ENCODE measurements around the gene ALDOB. TPM values are rescaled to one million over a fixed set of nuclear protein-coding genes. Genes with fewer than 3 reads are reported as not detected.

The ALDOB gene
- total and polyA plus RNA-seq, 2 of the 13 experiments (the other 11 are each of a cell fraction or from before 2014, with no cell fraction given): 0.29 to 0.97 TPM

DNA sequence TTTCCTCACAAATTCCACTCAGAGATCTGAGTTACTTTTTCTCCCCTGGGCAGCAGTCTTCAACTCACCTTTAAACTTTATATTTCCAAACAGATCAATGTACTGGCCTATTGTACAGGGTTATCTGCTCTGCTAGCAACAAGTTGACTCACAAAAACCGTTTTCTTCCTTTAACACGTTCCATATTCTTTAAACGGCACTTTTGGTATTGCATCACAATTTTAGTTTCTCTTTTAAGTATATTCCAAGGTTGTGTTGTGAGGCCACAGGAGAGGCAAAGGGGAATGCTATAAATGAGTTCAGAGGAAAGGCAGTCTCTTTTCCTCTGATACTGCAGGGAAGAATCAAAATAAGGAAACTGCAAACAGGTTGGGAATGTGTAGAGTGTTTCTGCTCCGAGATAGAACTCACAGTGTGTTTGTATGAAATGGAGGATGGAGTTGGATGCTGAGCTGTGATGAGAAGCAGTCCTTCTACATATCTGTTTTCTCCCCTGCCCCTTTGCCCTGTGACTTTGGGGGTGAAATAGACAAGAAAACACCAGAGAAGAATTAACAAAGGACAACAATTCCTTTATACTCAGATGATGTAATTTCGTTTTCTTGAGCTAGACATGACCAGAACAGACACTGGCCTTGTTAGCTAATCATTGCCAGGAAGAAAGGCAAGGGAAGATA is 9.9 kb upstream of the ALDOB start (continued):
- TF ChIP-seq SOX6 (IDR thresholded peaks at IDR 0.05) (no peak), SOX6 (CRISPR knock-in tag; IDR thresholded peaks at IDR 0.05) (peak; percentile 91), PITX1 (CRISPR knock-in tag; IDR thresholded peaks at IDR 0.05) (peak; percentile 50), ZKSCAN5 (CRISPR knock-in tag; IDR thresholded peaks at IDR 0.05) (0 out of 2 replicates have a peak, but pooled peaks have one; percentile 37), ZNF430 (CRISPR knock-in tag; IDR thresholded peaks at IDR 0.05) (no peak), SSRP1 (CRISPR knock-in tag; IDR thresholded peaks at IDR 0.05) (peak; percentile 42; the same call in 1 of the 2 replicates), ZNF496 (CRISPR knock-in tag; IDR thresholded peaks at IDR 0.05; ENCODE audit: insufficient replicate concordance) (no peak), MATR3 (CRISPR knock-in tag; IDR thresholded peaks at IDR 0.05) (no peak), BORCS8-MEF2B (CRISPR knock-in tag; IDR thresholded peaks at IDR 0.05) (no peak), ADNP (CRISPR knock-in tag; IDR thresholded peaks at IDR 0.05) (no peak), ZNF138 (CRISPR knock-in tag; IDR thresholded peaks at IDR 0.05; ENCODE audit: low read depth) (no peak), ZNF510 (CRISPR knock-in tag; IDR thresholded peaks at IDR 0.05; ENCODE audit: low read depth) (no peak), JUN (CRISPR knock-in tag; IDR thresholded peaks at IDR 0.05) (no peak; the same call in 1 of the 2 replicates), SALL2 (CRISPR knock-in tag; IDR thresholded peaks at IDR 0.05) (no peak), TCF12 (IDR thresholded peaks at IDR 0.05) (no peak), TCF12 (CRISPR knock-in tag; IDR thresholded peaks at IDR 0.05) (peak; percentile 25; the same call in 1 of the 2 replicates), ZSCAN25 (CRISPR knock-in tag; IDR thresholded peaks at IDR 0.05) (no peak), GTF2F1 (IDR thresholded peaks at IDR 0.05; ENCODE audit: low read length) (no peak), ZMYM3 (CRISPR knock-in tag; IDR thresholded peaks at IDR 0.05) (peak; percentile 65; the same call in 1 of the 2 replicates), ZNF44 (CRISPR knock-in tag; IDR thresholded peaks at IDR 0.05) (0 out of 2 replicates have a peak, but pooled peaks have one; percentile 67), ASH2L (IDR thresholded peaks at IDR 0.05; ENCODE audit: insufficient read length, low read depth, low read length) (peak; percentile 94), CBX5 (CRISPR knock-in tag; IDR thresholded peaks at IDR 0.05; ENCODE audit: borderline replicate concordance) (no peak), JUND (CRISPR knock-in tag; IDR thresholded peaks at IDR 0.05) (no peak), NONO (IDR thresholded peaks at IDR 0.05) (no peak), NONO (CRISPR knock-in tag; conservative IDR thresholded peaks at IDR 0.05) (peak; percentile 22; the same call in 1 of the 2 replicates), RELA (CRISPR knock-in tag; IDR thresholded peaks at IDR 0.05) (no peak), HNRNPK (IDR thresholded peaks at IDR 0.05; ENCODE audit: low read depth, low read length, poor library complexity, severe bottlenecking) (no peak), SRSF9 (IDR thresholded peaks at IDR 0.05; ENCODE audit: borderline replicate concordance, insufficient read depth, low read depth, low read length, poor library complexity, severe bottlenecking) (no peak), PHF20 (CRISPR knock-in tag; IDR thresholded peaks at IDR 0.05) (no peak), ZNF598 (CRISPR knock-in tag; IDR thresholded peaks at IDR 0.05; ENCODE audit: borderline replicate concordance) (no peak), ZNF282 (IDR thresholded peaks at IDR 0.05; ENCODE audit: partially characterized antibody) (no peak)
- TF ChIP-seq, protein P1, sequence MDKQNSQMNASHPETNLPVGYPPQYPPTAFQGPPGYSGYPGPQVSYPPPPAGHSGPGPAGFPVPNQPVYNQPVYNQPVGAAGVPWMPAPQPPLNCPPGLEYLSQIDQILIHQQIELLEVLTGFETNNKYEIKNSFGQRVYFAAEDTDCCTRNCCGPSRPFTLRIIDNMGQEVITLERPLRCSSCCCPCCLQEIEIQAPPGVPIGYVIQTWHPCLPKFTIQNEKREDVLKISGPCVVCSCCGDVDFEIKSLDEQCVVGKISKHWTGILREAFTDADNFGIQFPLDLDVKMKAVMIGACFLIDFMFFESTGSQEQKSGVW (CRISPR knock-in tag; IDR thresholded peaks at IDR 0.05; ENCODE audit: borderline replicate concordance): no peak
- TF ChIP-seq, protein P2, sequence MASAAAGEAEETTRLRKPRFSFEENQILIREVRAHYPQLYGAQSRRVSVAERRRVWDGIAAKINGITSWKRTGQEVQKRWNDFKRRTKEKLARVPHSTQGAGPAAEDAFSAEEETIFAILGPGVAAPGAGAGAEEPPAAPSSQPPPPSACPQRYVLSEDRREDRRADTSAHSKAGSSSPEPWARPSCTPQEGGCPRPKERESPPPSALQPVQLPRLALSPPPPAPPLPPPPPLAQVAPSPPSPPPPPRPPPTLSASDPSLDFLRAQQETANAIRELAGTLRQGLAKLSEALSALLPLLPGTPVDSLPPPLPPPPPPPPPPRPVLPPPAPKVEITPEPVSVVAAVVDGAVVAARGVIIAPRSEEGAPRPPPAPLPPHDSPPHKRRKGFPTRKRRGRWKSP (CRISPR knock-in tag; IDR thresholded peaks at IDR 0.05): peak; percentile 52; the same call in 1 of the 2 replicates
